Epithelial cell of proximal tubule (primary cell): ENCODE data around the gene C3orf20. TPM values are rescaled to one million over a fixed set of nuclear protein-coding genes. Genes with fewer than 3 reads are reported as not detected.

ENCODE experiments used
- DNase-seq: peaks from one replicate; pipeline ENCODE4 v3.0.0-alpha.2; 2011; ENCODE audit warnings: low read depth
- H3K4me3 ChIP-seq: 2 replicates; pipeline ENCODE4 v1.5.1; 2011; ENCODE audit warnings: low read depth, mild to moderate bottlenecking, low read length
- total RNA-seq: library from RNA; depleted of rRNA; stranded (reverse); fragments of >200 nt; gene quantifications from 2 replicates; pipeline ENCODE4 v1.2.3, GENCODE V29; 2015
- TF ChIP-seq, protein P1 (sequence below): conservative IDR thresholded peaks from 2 replicates; pipeline ENCODE4 v1.5.1; 2012; ENCODE audit warnings: low read depth, mild to moderate bottlenecking, low read length

Gene C3orf20
- total RNA-seq, 1 donor from 2014 or later: not detected

DNA sequence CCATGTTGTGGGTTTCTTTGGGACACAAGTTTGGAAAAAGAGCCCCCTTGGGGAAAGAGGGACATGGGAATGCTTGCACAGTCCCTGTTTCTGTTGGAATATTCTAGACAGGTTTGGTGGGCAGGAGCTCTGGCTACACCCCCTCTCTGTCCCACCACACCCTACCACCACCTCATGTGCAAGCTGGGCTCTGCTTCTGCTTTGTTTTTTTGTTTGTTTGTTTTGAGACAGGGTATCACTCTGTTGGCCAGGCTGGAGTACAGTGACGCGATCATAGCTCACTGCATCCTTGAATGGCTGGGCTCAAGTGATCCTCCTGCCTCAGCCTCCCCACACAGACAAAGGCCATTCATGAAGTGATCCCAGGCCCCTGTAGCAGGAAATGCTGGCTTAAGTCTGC is 86.9 kb downstream of the C3orf20 start:
- no peak overlapping the region for H3K4me3 ChIP-seq
- TF ChIP-seq, protein P1, sequence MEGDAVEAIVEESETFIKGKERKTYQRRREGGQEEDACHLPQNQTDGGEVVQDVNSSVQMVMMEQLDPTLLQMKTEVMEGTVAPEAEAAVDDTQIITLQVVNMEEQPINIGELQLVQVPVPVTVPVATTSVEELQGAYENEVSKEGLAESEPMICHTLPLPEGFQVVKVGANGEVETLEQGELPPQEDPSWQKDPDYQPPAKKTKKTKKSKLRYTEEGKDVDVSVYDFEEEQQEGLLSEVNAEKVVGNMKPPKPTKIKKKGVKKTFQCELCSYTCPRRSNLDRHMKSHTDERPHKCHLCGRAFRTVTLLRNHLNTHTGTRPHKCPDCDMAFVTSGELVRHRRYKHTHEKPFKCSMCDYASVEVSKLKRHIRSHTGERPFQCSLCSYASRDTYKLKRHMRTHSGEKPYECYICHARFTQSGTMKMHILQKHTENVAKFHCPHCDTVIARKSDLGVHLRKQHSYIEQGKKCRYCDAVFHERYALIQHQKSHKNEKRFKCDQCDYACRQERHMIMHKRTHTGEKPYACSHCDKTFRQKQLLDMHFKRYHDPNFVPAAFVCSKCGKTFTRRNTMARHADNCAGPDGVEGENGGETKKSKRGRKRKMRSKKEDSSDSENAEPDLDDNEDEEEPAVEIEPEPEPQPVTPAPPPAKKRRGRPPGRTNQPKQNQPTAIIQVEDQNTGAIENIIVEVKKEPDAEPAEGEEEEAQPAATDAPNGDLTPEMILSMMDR: no peak
- DNase-seq: no peak

DNA sequence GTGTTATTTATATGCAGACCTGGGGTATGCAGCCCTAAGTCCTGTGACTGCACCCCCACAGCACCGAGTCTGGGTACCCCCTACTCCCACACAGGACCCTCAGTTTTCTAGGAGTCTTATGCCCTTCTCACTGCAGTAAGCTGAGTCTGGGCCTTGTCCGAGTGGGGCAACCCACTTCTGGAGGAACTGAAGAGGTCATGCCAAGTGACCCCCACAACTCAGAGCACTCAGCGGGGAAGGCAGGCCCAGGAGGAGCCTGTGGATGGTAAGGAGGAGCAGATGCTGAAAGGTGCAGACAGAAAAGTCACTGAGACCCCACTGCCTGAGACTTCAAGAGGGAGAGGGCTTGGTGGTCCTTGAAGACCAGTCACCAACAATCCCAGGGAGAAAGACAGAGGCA is 87.8 kb downstream of the C3orf20 start:
- DNase-seq: no peak
- no peak overlapping the region for H3K4me3 ChIP-seq
- TF ChIP-seq, protein P1: no peak

DNA sequence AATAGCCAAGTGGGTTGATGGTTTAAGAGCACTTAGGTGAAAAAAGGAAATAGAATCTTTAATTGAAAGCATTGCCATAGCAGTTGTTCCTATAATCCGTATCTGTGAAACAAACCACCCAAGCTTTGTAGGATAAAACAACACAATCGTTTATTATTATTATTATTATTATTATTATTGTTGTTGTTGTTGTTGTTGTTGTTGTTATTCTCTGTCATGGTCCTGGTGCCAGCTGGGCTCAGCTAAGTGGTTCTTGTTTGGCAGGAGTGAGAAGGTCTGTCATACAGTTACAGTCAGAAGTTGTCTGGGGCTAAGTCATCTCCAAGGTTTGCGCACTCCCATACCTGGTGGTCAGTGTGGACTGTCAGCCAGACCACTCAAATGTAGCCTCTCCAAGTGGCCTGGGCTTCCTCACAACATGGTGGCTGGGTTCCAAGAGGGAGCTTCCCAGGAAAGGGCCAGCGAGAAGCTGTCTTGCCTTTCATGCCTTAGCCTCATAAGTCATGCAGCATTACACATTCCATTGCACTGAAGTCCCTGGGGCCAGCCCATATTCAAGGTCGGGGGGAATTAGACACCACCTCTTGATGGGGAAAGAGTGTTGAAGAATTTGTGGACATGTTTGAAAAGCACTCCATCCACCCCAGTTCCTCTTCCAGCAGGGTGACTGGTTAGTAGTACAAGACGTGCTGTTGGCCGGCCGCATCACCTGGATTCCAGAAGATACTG is 89.6 kb downstream of the C3orf20 start:
- no peak overlapping the region for H3K4me3 ChIP-seq
- DNase-seq: no peak
- TF ChIP-seq, protein P1: no peak

DNA sequence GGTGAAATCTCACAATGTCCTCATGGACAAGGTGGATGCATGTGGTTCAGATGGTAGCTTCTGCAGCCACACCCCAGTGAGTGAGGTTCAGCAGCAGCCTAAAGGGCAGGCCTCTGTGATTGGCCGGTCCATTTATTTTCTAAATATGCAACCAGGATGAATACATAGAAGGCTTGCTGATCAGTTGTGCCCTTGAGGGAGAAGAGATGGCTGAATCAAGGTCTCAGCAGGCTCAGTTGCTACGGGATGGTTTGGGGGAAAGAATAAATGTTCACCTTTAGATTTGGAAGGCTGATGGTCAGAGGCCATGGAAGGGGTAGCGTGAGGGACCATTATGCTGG is 90.1 kb downstream of the C3orf20 start:
- TF ChIP-seq, protein P1: no peak
- H3K4me3 ChIP-seq: no peak overlapping the region
- DNase-seq: no peak

DNA sequence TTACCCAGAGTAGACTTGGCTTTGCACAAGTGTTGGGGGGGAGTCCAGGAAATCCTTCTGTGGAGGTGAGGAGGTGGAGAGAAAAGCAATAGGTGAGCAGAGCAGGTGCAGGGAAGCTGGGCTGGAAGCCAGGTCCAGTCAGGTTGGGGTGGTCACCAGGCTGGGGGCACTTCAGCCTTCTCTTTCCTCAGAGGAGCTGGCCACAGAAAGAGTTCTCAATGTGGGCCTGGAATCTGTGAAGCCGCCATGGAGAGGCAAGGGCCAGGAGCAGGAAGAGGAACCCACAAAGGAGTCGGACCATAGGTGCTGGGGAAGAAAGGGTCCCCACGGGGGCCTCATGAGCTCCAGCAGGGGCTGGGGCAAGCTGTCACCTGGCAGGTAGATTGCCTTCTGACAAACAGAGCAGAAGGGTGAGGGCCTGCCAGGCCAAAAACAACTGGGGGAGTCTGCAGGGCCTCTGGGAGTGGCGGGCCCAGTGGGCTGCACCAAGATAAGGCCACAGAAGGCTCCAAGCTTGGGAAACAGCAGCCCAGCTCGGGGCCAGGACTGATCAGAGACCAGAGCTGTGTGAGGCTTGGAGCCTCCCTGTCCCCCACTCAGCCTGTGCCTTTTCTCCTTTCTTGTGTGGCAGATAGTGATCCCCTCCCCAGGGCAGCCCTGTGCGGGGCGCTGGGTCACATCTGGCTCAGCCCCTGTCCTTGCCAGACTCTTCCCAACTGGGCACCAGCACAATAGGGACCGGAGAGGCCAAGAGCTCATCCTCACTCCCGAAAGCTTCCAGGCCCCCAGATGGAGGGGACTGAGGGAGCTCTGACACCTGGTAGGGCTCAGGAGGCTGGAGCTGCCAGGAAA is 90.9 kb downstream of the C3orf20 start:
- TF ChIP-seq, protein P1: no peak
- H3K4me3 ChIP-seq: no peak overlapping the region
- DNase-seq: no peak

DNA sequence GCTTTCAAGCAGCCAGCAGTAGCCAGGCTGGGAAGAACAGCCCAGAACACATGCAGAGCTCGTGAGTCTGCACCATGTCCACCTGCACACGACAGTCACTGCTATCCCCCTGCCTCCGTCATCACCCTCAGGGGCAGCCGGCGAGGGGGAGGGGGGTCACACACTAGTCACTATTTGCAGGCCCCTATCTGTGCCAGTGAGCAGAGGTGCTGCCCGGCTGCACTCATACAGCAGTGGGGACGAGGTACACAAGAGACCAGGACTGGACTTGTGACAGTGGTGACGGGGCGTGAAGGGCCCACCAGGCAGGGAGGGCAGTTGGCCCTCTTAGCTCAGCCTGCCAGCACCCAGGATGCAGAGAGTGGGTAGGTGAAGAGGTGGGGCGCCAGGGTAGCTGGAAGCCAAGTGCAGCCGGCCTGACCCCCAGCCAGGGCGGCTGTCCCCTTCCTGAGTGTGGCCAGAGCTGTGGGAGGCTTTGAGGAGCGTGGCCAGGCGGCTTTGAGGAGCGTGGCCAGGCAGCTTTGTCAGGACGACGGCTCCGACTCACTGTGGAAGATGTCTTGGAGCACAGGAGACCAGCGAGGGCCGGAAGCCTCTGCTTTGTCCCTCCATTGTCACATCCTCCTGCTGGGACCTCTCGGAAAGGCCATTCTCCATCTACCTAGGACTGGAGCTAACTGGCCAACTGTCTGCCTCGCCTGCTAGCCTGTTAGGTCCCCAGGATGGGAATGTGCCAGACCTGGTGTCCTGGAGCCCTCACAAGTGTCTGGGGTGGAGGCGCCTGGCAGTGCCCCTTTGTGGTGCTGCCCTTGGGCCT is 91.7 kb downstream of the C3orf20 start:
- DNase-seq: no peak
- TF ChIP-seq, protein P1: no peak
- H3K4me3 ChIP-seq: no peak overlapping the region
